NCI-H446 treated with DMSO at 0.1 percent for 48 hours (cell line): ENCODE data around the gene ADPGK.
"Not testable (repeated sequence)": the region's sequence is repeated elsewhere in the genome, so short reads cannot be mapped to it uniquely, and the experiment has no call there.

Source experiments
- DNase-seq: peaks from one replicate; lab custom pipeline; 2025; lab: John Stamatoyannopoulos, UW

Gene ADPGK

GRCh38 chr15:72783640-72784455, at the start of gene ADPGK:
Gene ADPGK (minus strand): TSS chr15:72783758. CDS start chr15:72783691, 67 bp downstream.
- peak; percentile 87 for DNase-seq

- peak; percentile 40 for DNase-seq
Observed at GRCh38 chr15:72827226-72827625, 43.7 kb upstream of the ADPGK start.

GRCh38 chr15:72826611-72827010, 43.1 kb upstream of the ADPGK start:
- DNase-seq = no peak

- no peak for DNase-seq
Observed at GRCh38 chr15:72825829-72826228, 42.3 kb upstream of the ADPGK start.

- DNase-seq = no peak
Observed at GRCh38 chr15:72824781-72825180, 41.2 kb upstream of the ADPGK start.

GRCh38 chr15:72824112-72824511, 40.6 kb upstream of the ADPGK start:
- DNase-seq = no peak

- DNase-seq = no peak
Observed at GRCh38 chr15:72820278-72820677, 36.7 kb upstream of the ADPGK start.

GRCh38 chr15:72818632-72819031, 35.1 kb upstream of the ADPGK start:
- no peak for DNase-seq

GRCh38 chr15:72813345-72814004, 29.9 kb upstream of the ADPGK start:
- DNase-seq = no peak

- no peak for DNase-seq
Observed at GRCh38 chr15:72809329-72809728, 25.8 kb upstream of the ADPGK start.

- DNase-seq = not testable (repeated sequence)
Observed at GRCh38 chr15:72807346-72807745, 23.8 kb upstream of the ADPGK start.

- DNase-seq = no peak
Observed at GRCh38 chr15:72803006-72803405, 19.4 kb upstream of the ADPGK start.

GRCh38 chr15:72801590-72802325, 18.2 kb upstream of the ADPGK start:
- no peak for DNase-seq

- no peak for DNase-seq
Observed at GRCh38 chr15:72800833-72801481, 17.4 kb upstream of the ADPGK start.

GRCh38 chr15:72797834-72798233, 14.3 kb upstream of the ADPGK start:
- no peak for DNase-seq

- no peak for DNase-seq
Observed at GRCh38 chr15:72797338-72797689, 13.8 kb upstream of the ADPGK start.

- no peak for DNase-seq
Observed at GRCh38 chr15:72796515-72797337, 13.2 kb upstream of the ADPGK start.

- no peak for DNase-seq
Observed at GRCh38 chr15:72796210-72796514, 12.6 kb upstream of the ADPGK start.

- no peak for DNase-seq
Observed at GRCh38 chr15:72793766-72794660, 10.5 kb upstream of the ADPGK start.

- no peak for DNase-seq
Observed at GRCh38 chr15:72792431-72792830, 8.9 kb upstream of the ADPGK start.
